Measurements from ENCODE around the gene CDH20. TPM values are rescaled to one million over a fixed set of nuclear protein-coding genes. Genes with fewer than 3 reads are reported as not detected.

Gene CDH20
- total and polyA plus RNA-seq, 2 of the 4 experiments (the other 2 are of a cell fraction), result not detected

DNA sequence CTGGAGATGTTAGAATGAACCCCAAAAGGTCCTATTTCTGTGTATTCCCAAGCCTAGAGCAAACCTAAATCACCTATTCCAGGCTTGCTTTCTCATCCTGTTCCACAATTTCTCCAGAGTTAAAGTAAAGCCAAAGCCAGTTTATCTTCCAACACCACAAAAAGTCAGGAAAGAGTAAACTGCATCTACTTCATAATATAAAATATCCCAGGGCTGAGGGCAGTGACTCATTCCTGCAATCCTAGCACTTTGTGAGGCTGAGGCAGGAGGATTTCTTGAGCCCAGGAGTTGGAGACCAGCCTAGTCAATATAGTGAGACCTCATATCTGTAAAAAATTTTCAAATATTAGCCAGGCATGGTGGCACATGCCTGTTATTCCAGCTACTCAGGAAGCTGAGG is 241.4 kb downstream of the CDH20 start:
- H4K20me1 ChIP-seq (ENCODE audit: insufficient read depth, low read length), result no peaks in the 10 kb centered on the region
- dilution Hi-C loops (cut with HindIII; ENCODE audit: low sequenced_read_pairs, unreplicated experiment), result no loop called here
- H3K4ac ChIP-seq (ENCODE audit: low read depth, low read length), result no peak overlapping the region
- ChIA-PET CTCF (interaction anchor here (0.7 kb wide), 1 partner anchor 625 kb away, joined by 5 read pairs; no protein-coding TSS in a partner anchor), POLR2A (ENCODE audit: unreplicated experiment) (no interaction called here)
- H2BK120ac ChIP-seq (ENCODE audit: low read depth, low read length), result no peak overlapping the region
- no peak overlapping the region for H3K4me2 ChIP-seq (ENCODE audit: low read depth, low read length)
- no peak overlapping the region for H3K4me3 ChIP-seq (ENCODE audit: insufficient read depth, low read depth, low read length)
- H4K8ac ChIP-seq (ENCODE audit: low read depth in 2 of 2, low read length in 2 of 2), result no peak overlapping the region
- peak; percentile 28 for DNase-seq
- H2BK15ac ChIP-seq (ENCODE audit: low read depth, low read length), result no peak overlapping the region
- no peaks in the 10 kb centered on the region for H3K27me3 ChIP-seq (ENCODE audit: control insufficient read depth, insufficient read depth, low read length)
- no peak overlapping the region for H3K9ac ChIP-seq (ENCODE audit: low read depth, low read length)
- peaks cover 3% of the 10 kb centered on the region for H3K9me3 ChIP-seq (ENCODE audit: control insufficient read depth, insufficient read depth, low read length)
- H3K27ac ChIP-seq (ENCODE audit: insufficient read depth, low read length), result no peak overlapping the region
- H4K5ac ChIP-seq (ENCODE audit: low read depth, low read length), result no peak overlapping the region; the same call in 1 of the 2 replicates
- no peak overlapping the region for H3K23ac ChIP-seq (ENCODE audit: low read depth, low read length)
- no peaks in the 10 kb centered on the region for H3K79me1 ChIP-seq (ENCODE audit: low read depth in 1 of 2, low read length in 2 of 2)
- peak overlapping the region; percentile 31; the same call in 1 of the 2 replicates for H3K18ac ChIP-seq (ENCODE audit: low read depth, low read length)
- H3K4me1 ChIP-seq (ENCODE audit: control insufficient read depth, insufficient read depth, low read length), result peaks cover 9% of the 10 kb centered on the region
- H3K56ac ChIP-seq (ENCODE audit: extremely low read depth, insufficient read depth, low read length), result no peak overlapping the region
- in situ Hi-C loops (cut with MboI; ENCODE audit: low sequenced_read_pairs), result loop anchor here (10.0 kb wide), 2 partner anchors 320 to 560 kb away; partner anchors contain the start of gene RNF152
- no peaks in the 10 kb centered on the region for H3K36me3 ChIP-seq (ENCODE audit: control insufficient read depth, insufficient read depth, low read length)
- ATAC-seq (ENCODE audit: low read depth), result peak; percentile 30; the same call in 1 of the 2 replicates
- TF ChIP-seq CHD1 (IDR thresholded peaks at IDR 0.05; ENCODE audit: low read depth, low read length) (no peak), MAZ (IDR thresholded peaks at IDR 0.05; ENCODE audit: borderline replicate concordance, low read depth, low read length) (no peak), MXI1 (IDR thresholded peaks at IDR 0.05; ENCODE audit: borderline replicate concordance, low read depth, low read length) (no peak), POLR2A (IDR thresholded peaks at IDR 0.05; ENCODE audit: low read depth, low read length) (no peak), CEBPB (IDR thresholded peaks at IDR 0.05; ENCODE audit: low read depth, low read length) (no peak), MAFK (IDR thresholded peaks at IDR 0.05; ENCODE audit: low read depth, low read length) (no peak), NFE2L2 (IDR thresholded peaks at IDR 0.05; ENCODE audit: low read depth, low read length) (no peak), FOS (IDR thresholded peaks at IDR 0.05; ENCODE audit: low read depth, low read length) (no peak), BHLHE40 (IDR thresholded peaks at IDR 0.05; ENCODE audit: low read depth, low read length) (no peak), RCOR1 (IDR thresholded peaks at IDR 0.05; ENCODE audit: insufficient replicate concordance, low read length) (no peak), SMC3 (IDR thresholded peaks at IDR 0.05; ENCODE audit: low read depth, low read length) (no peak), RFX5 (IDR thresholded peaks at IDR 0.05; ENCODE audit: low read depth, low read length) (no peak)
- TF ChIP-seq, protein P1, sequence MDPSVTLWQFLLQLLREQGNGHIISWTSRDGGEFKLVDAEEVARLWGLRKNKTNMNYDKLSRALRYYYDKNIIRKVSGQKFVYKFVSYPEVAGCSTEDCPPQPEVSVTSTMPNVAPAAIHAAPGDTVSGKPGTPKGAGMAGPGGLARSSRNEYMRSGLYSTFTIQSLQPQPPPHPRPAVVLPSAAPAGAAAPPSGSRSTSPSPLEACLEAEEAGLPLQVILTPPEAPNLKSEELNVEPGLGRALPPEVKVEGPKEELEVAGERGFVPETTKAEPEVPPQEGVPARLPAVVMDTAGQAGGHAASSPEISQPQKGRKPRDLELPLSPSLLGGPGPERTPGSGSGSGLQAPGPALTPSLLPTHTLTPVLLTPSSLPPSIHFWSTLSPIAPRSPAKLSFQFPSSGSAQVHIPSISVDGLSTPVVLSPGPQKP (IDR thresholded peaks at IDR 0.05; ENCODE audit: borderline replicate concordance, low read depth, low read length), result no peak
- TF ChIP-seq, protein P2, sequence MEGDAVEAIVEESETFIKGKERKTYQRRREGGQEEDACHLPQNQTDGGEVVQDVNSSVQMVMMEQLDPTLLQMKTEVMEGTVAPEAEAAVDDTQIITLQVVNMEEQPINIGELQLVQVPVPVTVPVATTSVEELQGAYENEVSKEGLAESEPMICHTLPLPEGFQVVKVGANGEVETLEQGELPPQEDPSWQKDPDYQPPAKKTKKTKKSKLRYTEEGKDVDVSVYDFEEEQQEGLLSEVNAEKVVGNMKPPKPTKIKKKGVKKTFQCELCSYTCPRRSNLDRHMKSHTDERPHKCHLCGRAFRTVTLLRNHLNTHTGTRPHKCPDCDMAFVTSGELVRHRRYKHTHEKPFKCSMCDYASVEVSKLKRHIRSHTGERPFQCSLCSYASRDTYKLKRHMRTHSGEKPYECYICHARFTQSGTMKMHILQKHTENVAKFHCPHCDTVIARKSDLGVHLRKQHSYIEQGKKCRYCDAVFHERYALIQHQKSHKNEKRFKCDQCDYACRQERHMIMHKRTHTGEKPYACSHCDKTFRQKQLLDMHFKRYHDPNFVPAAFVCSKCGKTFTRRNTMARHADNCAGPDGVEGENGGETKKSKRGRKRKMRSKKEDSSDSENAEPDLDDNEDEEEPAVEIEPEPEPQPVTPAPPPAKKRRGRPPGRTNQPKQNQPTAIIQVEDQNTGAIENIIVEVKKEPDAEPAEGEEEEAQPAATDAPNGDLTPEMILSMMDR (conservative IDR thresholded peaks at IDR 0.05; ENCODE audit: low read depth, low read length), result no peak
- TF ChIP-seq, protein P3, sequence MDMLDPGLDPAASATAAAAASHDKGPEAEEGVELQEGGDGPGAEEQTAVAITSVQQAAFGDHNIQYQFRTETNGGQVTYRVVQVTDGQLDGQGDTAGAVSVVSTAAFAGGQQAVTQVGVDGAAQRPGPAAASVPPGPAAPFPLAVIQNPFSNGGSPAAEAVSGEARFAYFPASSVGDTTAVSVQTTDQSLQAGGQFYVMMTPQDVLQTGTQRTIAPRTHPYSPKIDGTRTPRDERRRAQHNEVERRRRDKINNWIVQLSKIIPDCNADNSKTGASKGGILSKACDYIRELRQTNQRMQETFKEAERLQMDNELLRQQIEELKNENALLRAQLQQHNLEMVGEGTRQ (IDR thresholded peaks at IDR 0.05; ENCODE audit: low read depth, low read length), result no peak
- H2AK5ac ChIP-seq (ENCODE audit: low read depth, low read length), result no peak overlapping the region
- no peak overlapping the region for H3K14ac ChIP-seq (replicated peaks; ENCODE audit: low read depth, low read length)
- peak overlapping the region; percentile 2 for H2BK5ac ChIP-seq (ENCODE audit: low read depth, low read length, poor library complexity, severe bottlenecking)
- H2AFZ ChIP-seq (replicated peaks; ENCODE audit: low read length, poor library complexity), result no peak overlapping the region
- no peak overlapping the region for H4K91ac ChIP-seq (ENCODE audit: insufficient read depth, low read depth, low read length)
- BruUV-seq (replicated peaks), result no TSS peak
- intact Hi-C loops (cut with micrococcal nuclease), result no loop called here
- peaks cover 6% of the 10 kb centered on the region; the same call in 1 of the 2 replicates for H3K9me1 ChIP-seq (ENCODE audit: insufficient read depth, low read length)
- H2BK20ac ChIP-seq (ENCODE audit: low read depth, low read length), result no peak overlapping the region
- no peak overlapping the region for H2AK9ac ChIP-seq (replicated peaks; ENCODE audit: low read depth, low read length, poor library complexity)
